H1 (cell line): ENCODE data around the gene MEA1. TPM values are rescaled to one million over a fixed set of nuclear protein-coding genes. Genes with fewer than 3 reads are reported as not detected.

Experiments
- ASH2L ChIP-seq: fragments of 200-600, 300-600 bp; sonication (generic); IDR thresholded peaks from one replicate; pipeline ENCODE4 v1.7.1; 2017; ENCODE audit warnings: low read length
- CEBPB ChIP-seq: IDR thresholded peaks from 2 replicates; pipeline ENCODE4 v1.6.1; 2012; ENCODE audit warnings: low read depth, low read length
- CHD1 ChIP-seq: IDR thresholded peaks from 2 replicates; pipeline ENCODE4 v1.6.1; 2012; ENCODE audit warnings: low read depth, low read length, improper control_type of control experiment
- EP300 ChIP-seq, 2 experiments: IDR thresholded peaks; 1 replicate in 1 of 2; 2 replicates in 1 of 2; pipeline ENCODE4 v1.6.1; 2011 to 2012; ENCODE audit warnings: low read depth in 2 of 2, low read length in 2 of 2, mild to moderate bottlenecking in 2 of 2, borderline replicate concordance in 1 of 2, inconsistent platforms in 1 of 2, moderate library complexity in 1 of 2
- EZH2 ChIP-seq: fragments of 200-600 bp; sonication (generic); IDR thresholded peaks from 2 replicates; pipeline ENCODE4 v1.7.1; 2012; ENCODE audit warnings: low read depth, mild to moderate bottlenecking, moderate library complexity, low read length, inconsistent platforms; ENCODE audit not compliant: severe bottlenecking
- FOSL1 ChIP-seq: IDR thresholded peaks from 2 replicates; pipeline ENCODE4 v1.6.1; 2011; ENCODE audit warnings: mild to moderate bottlenecking, low read depth, low read length, moderate library complexity; ENCODE audit not compliant: insufficient read depth
- HDAC2 ChIP-seq, 2 experiments: fragments of 300-600 bp in 1 of 2; sonication (generic) in 1 of 2; IDR thresholded peaks; 2 replicates each; pipeline ENCODE4 v1.6.1; 2011 to 2012; ENCODE audit warnings: low read depth in 2 of 2, low read length in 2 of 2, mild to moderate bottlenecking in 2 of 2, moderate library complexity in 2 of 2, borderline replicate concordance in 1 of 2, inconsistent platforms in 1 of 2
- JUN ChIP-seq: IDR thresholded peaks from 2 replicates; pipeline ENCODE4 v1.6.1; 2011; ENCODE audit warnings: low read depth, mild to moderate bottlenecking, improper control_type of control experiment, low read length
- KDM4A ChIP-seq: IDR thresholded peaks from one replicate; pipeline ENCODE4 v1.7.1; 2012; ENCODE audit warnings: low read depth, mild to moderate bottlenecking, moderate library complexity, low read length, inconsistent platforms; ENCODE audit not compliant: severe bottlenecking
- KDM5A ChIP-seq: fragments of 200-600 bp; IDR thresholded peaks from 2 replicates; pipeline ENCODE4 v1.7.1; 2012; ENCODE audit warnings: mild to moderate bottlenecking, low read length, inconsistent platforms, mixed read lengths
- MAX ChIP-seq: IDR thresholded peaks from 2 replicates; pipeline ENCODE4 v1.6.1; 2012; ENCODE audit warnings: inconsistent platforms
- NANOG ChIP-seq: IDR thresholded peaks from 2 replicates; pipeline ENCODE4 v1.6.1; 2011; ENCODE audit warnings: low read length, low read depth, mild to moderate bottlenecking, inconsistent platforms; ENCODE audit not compliant: insufficient read depth, poor library complexity, severe bottlenecking
- NRF1 ChIP-seq: IDR thresholded peaks from 2 replicates; pipeline ENCODE4 v1.6.1; 2011; ENCODE audit warnings: mild to moderate bottlenecking, low read depth, low read length, improper control_type of control experiment
- POLR2AphosphoS5 ChIP-seq: IDR thresholded peaks from 2 replicates; pipeline ENCODE4 v1.6.1; 2011; ENCODE audit warnings: low read depth, low read length
- RAD21 ChIP-seq, 2 experiments: IDR thresholded peaks in 1 of 2; conservative IDR thresholded peaks in 1 of 2; 2 replicates each; pipeline ENCODE4 v1.6.1; 2011; ENCODE audit warnings: low read depth in 2 of 2, low read length in 2 of 2, improper control_type of control experiment in 1 of 2, inconsistent platforms in 1 of 2, mild to moderate bottlenecking in 1 of 2, moderate library complexity in 1 of 2
- RNF2 ChIP-seq: fragments of 200-900, 300-1000 bp; sonication (generic); IDR thresholded peaks from 2 replicates; pipeline ENCODE4 v1.7.1; 2016; ENCODE audit warnings: borderline replicate concordance, low read depth, mild to moderate bottlenecking, antibody characterized with exemption, low read length; ENCODE audit not compliant: poor library complexity, severe bottlenecking; ENCODE audit errors: missing control alignments
- RXRA ChIP-seq: IDR thresholded peaks from 2 replicates; pipeline ENCODE4 v1.6.1; 2011; ENCODE audit warnings: low read depth, mild to moderate bottlenecking, low read length, moderate library complexity; ENCODE audit not compliant: insufficient read depth
- SP1 ChIP-seq: IDR thresholded peaks from 2 replicates; pipeline ENCODE4 v1.6.1; 2011; ENCODE audit warnings: low read depth, low read length
- SP2 ChIP-seq: IDR thresholded peaks from 2 replicates; pipeline ENCODE4 v1.6.1; 2012; ENCODE audit warnings: mild to moderate bottlenecking, low read length, inconsistent platforms
- SP4 ChIP-seq: IDR thresholded peaks from 2 replicates; pipeline ENCODE4 v1.6.1; 2012; ENCODE audit warnings: low read length, inconsistent platforms
- TAF1 ChIP-seq: IDR thresholded peaks from 2 replicates; pipeline ENCODE4 v1.6.1; 2011; ENCODE audit warnings: mild to moderate bottlenecking, low read depth, low read length
- TBP ChIP-seq: IDR thresholded peaks from 2 replicates; pipeline ENCODE4 v1.6.1; 2011; ENCODE audit warnings: low read depth, low read length, improper control_type of control experiment
- polyA plus RNA-seq, 7 experiments: library from polyadenylated mRNA; depleted of rRNA in 3 of 7; stranded (reverse) in 5 of 7; unstranded in 2 of 7; fragments of >200 nt in 5 of 7; fragments of 200-250 nt in 2 of 7; gene quantifications; 1 replicate in 5 of 7; 2 replicates in 1 of 7; 4 replicates in 1 of 7; pipeline versions ENCODE4 v1.2.1 to v1.2.3, GENCODE V29; 2011 to 2013; ENCODE audit warnings: missing spikeins in 2 of 7, mixed read lengths in 2 of 7
- total RNA-seq: library from RNA; stranded (reverse); fragmentation: NEBNext Ultra II Directional; extraction: Animal tissue kit (Norgen Biotek cat#: 25700); gene quantifications from 2 replicates; pipeline ENCODE4 v1.2.1, GENCODE V29; 2021
- TF ChIP-seq, protein P1 (sequence below): IDR thresholded peaks from 2 replicates; pipeline ENCODE4 v1.6.1; 2011; ENCODE audit warnings: low read depth, mild to moderate bottlenecking, low read length; ENCODE audit not compliant: insufficient read depth

The MEA1 gene
- total and polyA plus RNA-seq, 2 of the 8 experiments (the other 6 are each of a cell fraction or from before 2014, with no cell fraction given): 94.2 to 96.4 TPM

DNA sequence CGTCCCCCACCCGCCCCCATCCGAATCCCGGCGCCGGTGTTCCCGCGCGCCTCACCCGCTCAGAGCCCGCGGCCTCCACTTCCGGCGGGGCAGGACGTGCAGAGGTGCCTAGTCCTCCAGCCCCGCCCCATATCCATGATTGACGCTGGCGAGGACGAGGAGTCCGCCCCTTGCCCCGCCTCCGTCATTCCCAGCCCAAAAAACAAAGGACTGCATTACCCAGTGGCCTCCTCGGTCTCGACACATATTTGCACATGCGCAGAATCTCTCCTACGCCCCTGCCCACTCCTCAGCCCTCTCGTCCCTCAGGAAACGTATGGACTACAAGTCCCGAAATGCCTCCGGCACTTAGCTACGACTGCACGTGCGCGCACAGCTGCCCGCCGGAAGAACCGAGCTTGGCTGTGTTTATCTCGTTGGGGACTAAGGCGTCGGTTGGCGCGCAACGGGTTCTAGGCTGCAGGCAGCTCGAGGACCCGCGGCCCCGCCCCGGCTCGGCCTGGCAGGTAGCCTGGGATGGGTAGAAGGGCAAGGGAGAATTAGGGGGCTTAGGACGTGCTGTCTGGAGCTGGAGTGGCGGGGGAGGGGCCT lies at the start of gene MEA1, which contains the start of gene KLHDC3 (continued):
- peak; percentile 96; the same call in 1 of the 2 replicates for TF ChIP-seq SP4
- TF ChIP-seq CEBPB: no peak
- TF ChIP-seq KDM5A: no peak
- TF ChIP-seq SP1: no peak; the same call in 1 of the 2 replicates
- TF ChIP-seq TBP: no peak
- no peak for TF ChIP-seq POLR2AphosphoS5
- TF ChIP-seq FOSL1: no peak
- TF ChIP-seq, protein P1, sequence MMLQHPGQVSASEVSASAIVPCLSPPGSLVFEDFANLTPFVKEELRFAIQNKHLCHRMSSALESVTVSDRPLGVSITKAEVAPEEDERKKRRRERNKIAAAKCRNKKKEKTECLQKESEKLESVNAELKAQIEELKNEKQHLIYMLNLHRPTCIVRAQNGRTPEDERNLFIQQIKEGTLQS: 0 out of 2 replicates have a peak, but pooled peaks have one; percentile 40
- peak in 1 of 2 experiments; percentile 12; a peak in 1 of 4 replicates for TF ChIP-seq RAD21 (IDR thresholded peaks at IDR 0.05 in 1 of 2, conservative IDR thresholded peaks at IDR 0.05 in 1 of 2; ENCODE audit: low read depth in 2 of 2, low read length in 2 of 2)
- no peak for TF ChIP-seq EZH2
- no peak for TF ChIP-seq RXRA
- TF ChIP-seq MAX: peak; percentile 99
- TF ChIP-seq RNF2: no peak
- peak in 1 of 2 experiments; percentile 80; a peak in 2 of 4 replicates for TF ChIP-seq HDAC2 (IDR thresholded peaks at IDR 0.05; ENCODE audit: borderline replicate concordance in 1 of 2, low read depth in 2 of 2, low read length in 2 of 2)
- TF ChIP-seq CHD1: no peak
- peak; percentile 45 for TF ChIP-seq NRF1
- peak; percentile 97 for TF ChIP-seq ASH2L
- peak; percentile 59 for TF ChIP-seq NANOG
- TF ChIP-seq EP300 (IDR thresholded peaks at IDR 0.05; ENCODE audit: borderline replicate concordance in 1 of 2, low read depth in 2 of 2, low read length in 2 of 2): peak in 1 of 2 experiments; percentile 23; a peak in 1 of 3 replicates
- TF ChIP-seq KDM4A: peak; percentile 47
- TF ChIP-seq JUN: no peak
- TF ChIP-seq SP2: no peak
- TF ChIP-seq TAF1: peak; percentile 67
